Medulla oblongata (tissue), 1 donor: ENCODE data around the gene GPR171.

Experiments
- DNase-seq: peaks from one replicate; pipeline ENCODE4 v3.0.0-alpha.2; 2015; ENCODE audit errors: extremely low spot score

GPR171 gene

DNA sequence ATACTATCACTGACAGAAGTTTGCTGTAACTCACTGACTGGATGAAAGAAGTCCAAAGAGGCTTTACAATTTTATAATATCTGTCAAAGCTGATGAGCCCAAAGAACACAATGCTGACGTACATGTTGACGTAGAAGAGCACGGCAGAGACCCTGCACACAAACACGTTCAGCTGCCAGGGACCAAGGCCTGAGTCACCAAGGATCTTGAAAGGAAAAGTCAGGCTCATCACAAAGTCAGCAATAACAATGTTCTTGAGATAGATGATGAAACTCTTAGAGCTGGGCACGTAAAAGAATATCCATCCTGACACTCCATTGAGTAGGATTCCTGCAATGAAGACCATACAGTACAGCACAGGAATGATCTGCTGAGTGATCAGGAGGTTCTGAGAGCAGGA is 10.9 kb upstream of the GPR171 start:
- no peak for DNase-seq

GRCh38 chr3:151213151-151213550 is 10.1 kb upstream of the GPR171 start:
- DNase-seq = peak; percentile 53

GRCh38 chr3:151210676-151211381 is 7.8 kb upstream of the GPR171 start:
- peak; percentile 31 for DNase-seq

DNA sequence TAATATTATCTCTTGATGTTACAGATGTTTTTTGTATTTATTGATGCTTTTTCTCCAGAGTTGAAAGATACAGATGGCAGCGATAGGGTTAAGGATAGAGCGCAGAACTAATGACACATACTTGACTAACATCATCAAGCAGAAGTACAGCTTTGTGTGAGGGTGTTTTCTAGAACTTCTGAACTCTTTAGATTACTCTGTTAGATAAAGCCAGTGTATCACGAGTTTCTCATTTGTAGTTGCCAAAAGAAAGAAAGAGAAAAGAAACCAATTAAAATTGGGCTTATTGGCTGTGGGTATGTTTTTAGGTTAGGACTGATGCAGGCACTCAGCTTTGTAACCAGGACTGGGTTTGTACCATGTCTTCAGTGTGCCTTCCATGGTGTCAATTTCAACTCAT is 6.6 kb upstream of the GPR171 start:
- DNase-seq = no peak

- no peak for DNase-seq
Observed at GRCh38 chr3:151206201-151206600, 3.2 kb upstream of the GPR171 start.

DNA sequence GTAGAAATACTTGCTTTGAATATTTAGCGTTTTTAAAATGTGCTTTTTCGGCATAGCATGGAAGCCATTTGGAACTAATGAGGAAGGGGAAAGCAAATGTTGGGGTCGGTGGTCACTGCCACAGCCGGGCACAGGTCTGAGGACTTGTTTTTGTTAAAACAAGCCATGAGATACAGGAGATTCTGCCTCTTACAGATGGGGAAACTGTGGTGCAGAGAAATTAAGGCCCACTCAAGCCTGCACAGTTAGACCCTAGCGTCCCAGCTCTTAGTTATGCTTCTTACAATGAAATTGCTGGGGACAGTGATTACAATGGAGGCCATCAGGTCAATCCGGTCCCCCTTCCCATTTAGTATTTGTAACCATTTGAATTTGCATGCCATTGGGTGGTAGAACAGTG is 2.5 kb upstream of the GPR171 start:
- DNase-seq = no peak

DNA sequence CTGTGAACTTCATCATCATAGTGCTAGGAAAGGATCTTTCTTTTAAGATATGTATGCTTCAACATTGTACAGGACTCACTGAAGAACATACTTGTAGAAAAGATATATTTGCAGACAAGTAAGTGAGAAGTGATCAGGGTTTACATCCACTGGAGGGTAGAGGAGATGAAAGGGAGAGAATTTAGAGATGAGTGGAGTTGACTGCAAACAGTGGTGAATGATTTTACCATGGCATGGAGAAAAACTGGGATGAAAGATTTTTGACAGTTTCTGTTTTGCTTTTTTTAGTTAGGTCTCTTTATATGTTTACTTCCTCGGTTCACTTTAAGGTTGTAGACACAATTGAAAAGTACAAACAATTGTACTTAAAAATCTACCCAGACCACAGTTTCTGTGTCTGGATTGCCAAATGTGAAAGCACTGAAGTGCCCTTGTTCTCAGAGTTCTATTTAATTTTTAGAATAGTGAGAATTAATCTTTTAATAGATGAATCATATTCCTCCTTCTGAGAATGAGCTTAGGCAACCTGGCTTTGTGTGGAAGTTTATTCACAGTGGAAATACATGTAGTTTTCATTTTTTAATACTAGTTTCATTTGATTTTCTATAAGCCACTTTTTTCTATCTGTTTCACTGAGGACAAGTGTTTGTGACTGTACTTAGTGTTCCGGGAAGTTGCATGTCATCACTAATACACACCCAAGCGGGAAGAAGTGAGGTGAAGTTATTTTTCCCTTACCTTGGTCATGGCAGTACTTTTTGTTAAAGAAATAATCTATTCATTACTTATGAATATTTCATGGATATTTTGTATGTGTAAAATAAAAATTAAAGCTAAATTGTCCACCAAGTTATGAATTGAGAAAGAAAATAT is 1.8 kb upstream of the GPR171 start:
- DNase-seq = no peak

GRCh38 chr3:151201051-151201730 is 1.8 kb downstream of the GPR171 start:
- no peak for DNase-seq

GRCh38 chr3:151200586-151200985 is 2.4 kb downstream of the GPR171 start:
- no peak for DNase-seq

GRCh38 chr3:151199554-151200438 is 3.2 kb downstream of the GPR171 start:
- no peak for DNase-seq

DNA sequence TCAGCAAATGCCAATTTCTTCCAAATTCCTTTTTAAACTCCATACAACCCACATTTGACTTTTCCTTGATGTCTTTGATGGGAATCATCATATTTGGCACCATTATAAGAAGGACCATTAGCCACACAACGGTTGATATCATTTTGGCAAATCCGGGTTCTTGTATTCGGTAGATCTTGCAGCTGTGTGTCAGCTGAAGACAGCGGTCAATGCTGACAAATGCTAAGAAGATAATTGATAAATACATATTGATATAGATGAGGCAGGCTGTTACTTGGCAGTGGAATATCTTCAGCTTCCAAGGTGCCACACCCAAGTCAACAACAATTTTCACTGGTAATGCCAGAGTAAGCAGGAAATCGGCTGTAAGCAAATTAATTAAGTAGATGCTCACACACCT is 4.2 kb downstream of the GPR171 start:
- no peak for DNase-seq

GRCh38 chr3:151197981-151198767 is 4.8 kb downstream of the GPR171 start:
- no peak for DNase-seq

- DNase-seq = no peak
Observed at GRCh38 chr3:151197228-151197627, 5.8 kb downstream of the GPR171 start.

GRCh38 chr3:151196434-151196833 is 6.6 kb downstream of the GPR171 start:
- DNase-seq = no peak

GRCh38 chr3:151195826-151196225 is 7.2 kb downstream of the GPR171 start:
- DNase-seq = no peak

DNA sequence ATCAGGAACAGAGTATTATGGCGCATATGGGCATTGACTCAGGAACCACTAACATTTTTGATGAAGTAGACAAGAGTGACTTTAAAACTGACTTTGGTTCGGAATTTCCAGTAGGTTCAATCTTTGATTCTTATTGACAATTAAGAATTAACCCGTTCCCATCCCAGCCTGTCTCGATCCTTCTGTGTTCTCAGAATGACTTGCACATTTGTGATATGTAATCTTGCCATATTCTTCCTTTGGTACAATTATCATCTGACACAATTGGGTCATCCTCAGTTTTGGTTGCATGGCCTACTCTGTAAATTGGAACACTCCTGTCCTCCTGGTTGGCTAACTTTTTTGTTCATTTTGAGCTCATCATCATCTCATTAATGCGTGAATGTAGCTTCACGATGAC is 10.5 kb downstream of the GPR171 start:
- DNase-seq = no peak

DNA sequence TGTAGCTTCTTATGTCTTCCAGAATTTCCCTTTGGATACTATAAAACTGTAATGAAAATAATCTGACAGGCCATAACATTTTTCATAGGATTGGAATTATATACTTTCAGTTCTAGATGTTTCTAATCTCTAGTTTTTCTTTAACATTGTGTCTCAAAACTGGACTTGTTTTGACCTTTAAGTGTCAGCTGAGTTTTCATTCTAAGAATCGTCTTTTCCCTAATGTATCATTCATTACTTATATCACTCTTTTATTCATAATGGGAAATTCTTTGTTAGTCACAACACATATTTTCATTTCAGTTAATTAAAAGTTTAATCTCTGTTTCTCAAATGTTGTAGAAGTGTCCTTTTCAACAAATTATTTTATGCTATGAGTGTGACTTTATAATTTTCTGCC is 11.9 kb downstream of the GPR171 start:
- no peak for DNase-seq

DNA sequence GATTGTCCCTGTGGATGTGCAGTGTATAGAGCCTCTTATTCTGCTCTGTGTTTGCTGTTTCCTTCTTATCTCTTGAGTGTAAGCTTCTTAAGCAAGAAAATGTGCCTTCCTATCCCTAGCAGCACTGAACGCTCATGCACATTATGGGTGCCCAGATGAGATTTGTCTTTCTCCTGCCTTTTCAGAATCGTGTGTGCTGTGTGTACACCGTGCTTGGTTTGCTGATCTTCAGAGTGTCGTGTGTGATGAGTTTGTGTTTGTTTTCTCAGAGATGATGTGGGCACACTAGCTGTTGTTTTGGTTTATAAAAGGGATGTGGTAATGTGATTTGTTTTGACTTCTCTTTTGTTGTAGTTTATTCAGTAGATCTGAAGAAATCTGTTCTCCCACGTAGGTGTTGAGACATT is 19.7 kb downstream of the GPR171 start:
- no peak for DNase-seq

DNA sequence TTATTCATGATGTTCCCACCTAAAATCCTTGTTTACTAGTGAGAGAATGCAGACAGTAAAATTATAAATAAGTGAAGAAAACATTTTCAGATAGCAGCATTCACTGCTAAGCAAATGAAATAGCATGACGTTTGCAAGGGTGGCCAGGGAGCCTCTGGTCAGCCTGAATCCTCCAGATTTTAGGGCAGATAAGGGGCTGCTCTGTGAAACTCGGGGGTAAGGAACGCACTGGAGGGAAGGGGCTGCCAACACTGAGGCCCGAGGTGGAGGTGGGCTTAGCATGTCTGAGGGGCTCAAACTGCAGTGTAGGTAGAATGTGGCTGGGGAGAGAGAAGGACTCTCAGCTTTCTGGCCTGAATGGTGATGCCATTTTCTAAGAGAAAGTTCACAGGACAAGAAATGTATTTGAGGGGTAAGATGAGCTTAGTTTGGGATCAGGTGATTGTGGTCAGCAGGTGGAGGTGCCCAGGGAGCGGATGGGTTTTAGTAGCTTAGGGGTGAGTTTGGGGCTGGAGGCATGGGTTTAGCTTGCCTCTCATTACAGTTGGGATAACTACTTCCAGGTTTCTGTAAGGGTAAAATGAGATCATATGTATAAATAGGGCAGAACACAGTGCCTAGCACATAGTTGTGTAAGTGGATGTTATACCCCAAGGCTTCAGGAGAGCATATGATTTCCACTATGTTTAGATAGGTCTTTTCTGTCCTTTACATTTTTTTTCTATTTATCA is 20.5 kb downstream of the GPR171 start:
- DNase-seq = no peak

GRCh38 chr3:151178208-151178845 is 24.7 kb downstream of the GPR171 start:
- DNase-seq = no peak
